Activated CD4-positive, alpha-beta memory T cell treated with anti-CD3 and anti-CD28 coated beads for 36 hours (primary cell): ENCODE measurements around the gene LRRC23. TPM values are rescaled to one million over a fixed set of nuclear protein-coding genes. Genes with fewer than 3 reads are reported as not detected.

Source experiments
- microRNA-seq: library from miRNA; unstranded; fragments of <30 nt; microRNA quantifications from one replicate; pipeline ENCODE4 v1.2.0, GENCODE V29; 2022; ENCODE audit warnings: borderline number of aligned reads, borderline microRNAs expressed, borderline replicate concordance
- total RNA-seq, 2 experiments: library from RNA; stranded (reverse); gene quantifications; one replicate each; pipeline ENCODE4 v1.2.3, GENCODE V29; 2021

The LRRC23 gene
- total RNA-seq, 2 experiments from 2014 or later, result 6.8 to 7.8 TPM

Small RNA genes lying within 50 kb of the gene (microRNA-seq; reads per million reads assigned to microRNA genes)
- 62.1 reads per million, percentile 60 among the genes with 10 or more reads in this experiment for gene MIR141
- gene MIR200C, result 400 reads per million, percentile 80 among the genes with 10 or more reads in this experiment

Other genes with a start within 250 kb of the LRRC23 start
- 10 to 100 TPM; 13.8 to 15.2 TPM for gene ING4, start 241.7 kb upstream of the LRRC23 start, total RNA-seq
- 10 to 100 TPM; 55.3 to 56.3 TPM for gene ZNF384, start 215.4 kb upstream of the LRRC23 start, total RNA-seq
- under 1 TPM; 0.17 to 0.44 TPM for gene PIANP, start 204.0 kb upstream of the LRRC23 start, total RNA-seq
- gene COPS7A, start 180.8 kb upstream of the LRRC23 start, total RNA-seq, result 10 to 100 TPM; 37.6 to 39.4 TPM
- gene MLF2, start 151.7 kb upstream of the LRRC23 start, total RNA-seq, result 100 to 1,000 TPM; 140 to 141 TPM
- 100 to 1,000 TPM; 104 to 109 TPM for gene PTMS, start 138.5 kb upstream of the LRRC23 start, total RNA-seq
- 100 to 1,000 TPM; 169 to 172 TPM for gene LAG3, start 132.3 kb upstream of the LRRC23 start, total RNA-seq
- 100 to 1,000 TPM; 290 to 300 TPM for gene CD4, start 115.3 kb upstream of the LRRC23 start, total RNA-seq
- gene GPR162, start 83.0 kb upstream of the LRRC23 start, total RNA-seq, result under 1 TPM in 1 of 2 experiments, not detected in 1; 0.31 TPM
- 1 to 10 TPM; 2.5 to 2.7 TPM for gene P3H3, start 76.4 kb upstream of the LRRC23 start, total RNA-seq
- gene GNB3, start 63.9 kb upstream of the LRRC23 start, total RNA-seq, result under 1 TPM; 0.22 to 0.78 TPM
- gene CDCA3, start 53.5 kb upstream of the LRRC23 start, total RNA-seq, result 10 to 100 TPM; 80.3 to 87.8 TPM
- gene USP5, start 52.7 kb upstream of the LRRC23 start, total RNA-seq, result 100 to 1,000 TPM; 125 to 130 TPM
- gene TPI1, start 37.3 kb upstream of the LRRC23 start, total RNA-seq, result 1,000 to 10,000 TPM; 1,432 to 1,495 TPM
- gene SPSB2, start 31.5 kb upstream of the LRRC23 start, total RNA-seq, result 1 to 10 TPM; 3.8 to 4.7 TPM
- gene ENO2, start 9.8 kb downstream of the LRRC23 start, total RNA-seq, result 100 to 1,000 TPM; 185 to 193 TPM
- gene ATN1, start 23.1 kb downstream of the LRRC23 start, total RNA-seq, result 10 to 100 TPM; 34.8 to 37.8 TPM
- not detected for gene RNU7-1, start 39.0 kb downstream of the LRRC23 start, total RNA-seq
- gene C12orf57, start 39.2 kb downstream of the LRRC23 start, total RNA-seq, result 100 to 1,000 TPM; 257 to 272 TPM
- gene PTPN6, start 46.5 kb downstream of the LRRC23 start, total RNA-seq, result 100 to 1,000 TPM; 321 to 324 TPM
- 100 to 1,000 TPM; 334 to 346 TPM for gene PHB2, start 65.8 kb downstream of the LRRC23 start, total RNA-seq
- 10 to 100 TPM; 76.5 to 81.5 TPM for gene EMG1, start 66.1 kb downstream of the LRRC23 start, total RNA-seq
- 10 to 100 TPM; 18.3 to 20.5 TPM for gene LPCAT3, start 113.7 kb downstream of the LRRC23 start, total RNA-seq
- 1 to 10 TPM; 1.7 to 2.0 TPM for gene C1S, start 155.9 kb downstream of the LRRC23 start, total RNA-seq
- gene C1R, start 187.6 kb downstream of the LRRC23 start, total RNA-seq, result 1 to 10 TPM; 1.4 to 2.2 TPM
- gene C1RL, start 204.4 kb downstream of the LRRC23 start, total RNA-seq, result 10 to 100 TPM; 17.1 to 22.6 TPM
- under 1 TPM in 1 of 2 experiments, not detected in 1; 0.21 TPM for gene RBP5, start 224.1 kb downstream of the LRRC23 start, total RNA-seq
- 10 to 100 TPM; 40.1 to 44.7 TPM for gene CLSTN3, start 225.5 kb downstream of the LRRC23 start, total RNA-seq